ENCODE measurements around the gene NAA80.

DNA sequence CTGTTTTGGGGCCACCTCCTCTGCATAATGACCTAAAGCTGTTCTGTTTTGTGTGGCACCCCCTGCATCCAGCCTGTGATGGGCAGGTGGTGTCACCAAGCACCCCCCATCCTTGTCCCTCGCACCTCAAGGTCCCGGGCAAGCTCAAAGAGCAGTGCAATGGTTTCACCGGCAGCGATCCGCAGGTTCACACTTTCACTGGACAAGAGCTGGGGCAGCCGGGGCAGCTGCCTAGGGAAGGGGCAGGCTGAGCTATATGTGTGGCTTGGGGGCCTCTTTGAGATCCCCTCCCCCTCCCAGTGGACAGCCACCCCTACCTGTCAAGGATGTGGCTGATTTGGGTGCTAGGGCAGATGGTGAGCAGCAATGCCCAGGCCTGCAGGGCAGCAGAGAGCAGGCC is 10.1 kb downstream of the NAA80 start:
- TF ChIP-seq FOXM1 (IDR thresholded peaks at IDR 0.05; ENCODE audit: borderline replicate concordance) (no peak), FOXK2 (IDR thresholded peaks at IDR 0.05) (no peak), HDGF (IDR thresholded peaks at IDR 0.05; ENCODE audit: borderline replicate concordance) (no peak), ELF4 (IDR thresholded peaks at IDR 0.05) (no peak), SP1 (IDR thresholded peaks at IDR 0.05) (no peak), SUZ12 (IDR thresholded peaks at IDR 0.05) (no peak), L3MBTL2 (conservative IDR thresholded peaks at IDR 0.05) (no peak)
